HG03039 (cell line): ENCODE data around the gene APOE.

Experiments used
- ATAC-seq: cut with Tn5 transposase; IDR thresholded peaks from one replicate; pipeline ENCODE4 v1.9.1; 2021; ENCODE audit warnings: mild to moderate bottlenecking, moderate library complexity; ENCODE audit not compliant: unreplicated experiment

APOE gene

GRCh38 chr19:44951179-44952159 is 45.9 kb downstream of the APOE start:
- ATAC-seq, result no peak

- no peak for ATAC-seq
Observed at GRCh38 chr19:44954278-44954648, 48.7 kb downstream of the APOE start.

- peak; percentile 71 for ATAC-seq
Observed at GRCh38 chr19:44954649-44955504, 49.3 kb downstream of the APOE start, which contains the start of gene CLPTM1. TSS of gene CLPTM1 (plus strand) at chr19:44955380. CDS start at chr19:44955396, 16 bp downstream.

DNA sequence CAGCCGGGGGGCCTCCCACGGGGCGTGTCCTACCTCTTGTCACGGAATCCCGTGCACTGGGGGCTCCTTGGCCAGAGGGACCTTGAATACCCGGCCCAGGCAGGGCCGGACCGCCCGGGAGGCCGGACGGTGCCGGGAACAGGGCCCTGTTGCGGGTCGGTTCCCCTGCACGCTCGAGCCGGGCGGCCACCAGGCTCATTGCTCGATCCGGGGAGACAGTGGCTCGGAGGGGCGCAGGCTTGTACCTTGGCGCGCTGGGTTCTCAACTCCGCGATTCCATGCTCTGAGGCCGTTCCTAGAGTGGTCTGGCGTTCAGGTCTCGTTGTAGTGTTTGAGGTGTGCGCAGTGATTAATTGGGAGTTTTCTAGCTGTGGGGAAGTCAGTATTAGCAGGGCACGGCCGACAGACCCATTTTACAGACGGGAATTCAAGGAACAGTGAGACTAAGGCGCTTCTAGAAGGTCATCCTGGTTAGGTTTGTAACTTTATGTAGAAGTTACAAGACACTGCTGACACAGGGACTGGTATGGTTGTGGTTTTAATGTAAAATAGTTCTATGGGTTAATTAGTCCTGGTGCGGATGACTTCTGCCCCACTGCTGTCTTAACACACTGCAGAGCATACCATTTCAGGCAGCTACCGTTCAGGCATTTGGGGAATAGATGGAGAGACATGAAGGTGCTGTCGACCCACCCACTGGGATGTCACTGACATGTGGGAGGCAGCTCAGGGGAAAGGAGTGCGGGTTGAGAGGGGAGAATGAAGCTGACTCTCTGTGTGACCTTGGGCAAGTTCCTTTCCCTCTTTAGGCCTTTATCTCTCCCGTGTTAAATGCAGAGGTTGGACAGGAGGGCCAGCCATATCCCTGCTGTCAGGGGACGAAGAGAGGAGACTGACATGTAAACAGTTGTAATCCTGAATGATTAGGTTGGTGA is 50.2 kb downstream of the APOE start:
- ATAC-seq, result peak; percentile 25

DNA sequence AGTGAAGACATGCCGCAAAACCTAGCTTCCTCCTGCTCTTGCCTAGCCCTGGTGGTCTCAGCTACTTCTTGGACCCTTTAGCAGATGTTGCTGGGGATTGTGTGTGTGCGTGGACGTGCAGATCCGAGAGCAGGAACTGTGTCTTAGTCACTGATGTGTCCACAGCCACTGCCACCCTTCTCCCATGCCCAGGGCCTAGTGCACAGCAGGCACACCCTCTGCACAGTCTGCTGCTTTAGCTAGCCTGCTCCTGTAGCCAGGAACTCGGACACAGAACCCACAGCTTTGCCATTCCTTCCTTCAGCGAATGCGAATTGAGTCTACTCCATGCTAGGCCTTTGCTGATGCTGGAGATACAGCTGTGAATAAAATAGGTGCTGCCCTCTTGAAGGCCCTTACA is 51.9 kb downstream of the APOE start:
- no peak for ATAC-seq

GRCh38 chr19:44958090-44958489 is 52.5 kb downstream of the APOE start:
- ATAC-seq, result no peak
